OCI-LY7 (cell line): ENCODE results near the gene PLA2G2F. TPM values are rescaled to one million over a fixed set of nuclear protein-coding genes. Genes with fewer than 3 reads are reported as not detected.

Experiments used
- BruUV-seq: library from RNA; stranded (reverse); fragments of 400-500 nt; replicated peaks from 2 replicates; lab custom pipeline; 2021; lab: Mats Ljungman, UMichigan
- CTCF ChIA-PET: fragments of 300-600 bp; sonication (Branson Sonifier 250); formaldehyde crosslinking; loops from one replicate; lab custom pipeline; 2022; ENCODE audit warnings: antibody characterized with exemption; ENCODE audit not compliant: unreplicated experiment; lab: Charles Lee
- POLR2A ChIA-PET: fragments of 300-600 bp; sonication (Branson Sonifier 250); formaldehyde crosslinking; loops from one replicate; lab custom pipeline; 2022; ENCODE audit warnings: antibody characterized with exemption; lab: Charles Lee
- DNase-seq: peaks from one replicate; pipeline ENCODE4 v3.0.0-alpha.2; 2015; ENCODE audit warnings: low spot score
- H2AFZ ChIP-seq: fragments of 200-600 bp; sonication (generic), shearing (Covaris generic); 2 replicates; pipeline ENCODE4 v1.6.1; 2014; ENCODE audit warnings: mild to moderate bottlenecking, antibody characterized with exemption, low read length, moderate library complexity
- H3K27ac ChIP-seq: fragments of 200-600 bp; sonication (generic); 2 replicates; pipeline ENCODE4 v1.5.1; 2014; ENCODE audit warnings: mixed run types, low read depth, mild to moderate bottlenecking, moderate library complexity, low read length, inconsistent platforms; ENCODE audit not compliant: poor library complexity, severe bottlenecking
- H3K36me3 ChIP-seq: fragments of 200-600 bp; sonication (generic); 2 replicates; pipeline ENCODE4 v1.6.1; 2014; ENCODE audit warnings: mild to moderate bottlenecking, antibody characterized with exemption, low read length, moderate library complexity, mixed read lengths; ENCODE audit not compliant: insufficient read depth
- H3K4me1 ChIP-seq: fragments of 200-600 bp; sonication (generic); 2 replicates; pipeline ENCODE4 v1.5.1; 2014; ENCODE audit warnings: mild to moderate bottlenecking, low read length; ENCODE audit not compliant: insufficient read depth, poor library complexity, severe bottlenecking
- H3K4me2 ChIP-seq: fragments of 200-600 bp; sonication (generic); 2 replicates; pipeline ENCODE4 v1.6.1; 2014; ENCODE audit warnings: mild to moderate bottlenecking, low read length
- H3K4me3 ChIP-seq: fragments of 200-600 bp; sonication (generic); 2 replicates; pipeline ENCODE4 v1.5.1; 2014; ENCODE audit warnings: mild to moderate bottlenecking, low read depth, low read length; ENCODE audit not compliant: poor library complexity, severe bottlenecking
- H3K79me2 ChIP-seq: fragments of 200-600 bp; sonication (generic); 2 replicates; pipeline ENCODE4 v1.6.1; 2016; ENCODE audit warnings: low read depth, mild to moderate bottlenecking, low read length, moderate library complexity, mixed read lengths; ENCODE audit not compliant: insufficient read depth
- H3K9me2 ChIP-seq: fragments of 200-600 bp; sonication (generic); 2 replicates; pipeline ENCODE4 v1.6.1; 2016; ENCODE audit warnings: mild to moderate bottlenecking, low read length, mixed read lengths; ENCODE audit not compliant: insufficient read depth
- H3K9me3 ChIP-seq: fragments of 200-600 bp; sonication (generic); 2 replicates; pipeline ENCODE4 v1.6.1; 2014; ENCODE audit warnings: mild to moderate bottlenecking, mixed run types, low read length, mixed read lengths
- H4K20me1 ChIP-seq: fragments of 200-600 bp; sonication (generic); 2 replicates; pipeline ENCODE4 v1.6.1; 2014; ENCODE audit warnings: mild to moderate bottlenecking, antibody characterized with exemption, low read length, moderate library complexity, mixed read lengths; ENCODE audit not compliant: insufficient read depth
- CTCF ChIP-seq: fragments of 200-600 bp; sonication (generic); conservative IDR thresholded peaks from 2 replicates; pipeline ENCODE4 v1.5.1; 2014; ENCODE audit warnings: mild to moderate bottlenecking, antibody characterized with exemption, low read length, moderate library complexity, mixed read lengths
- EZH2phosphoT487 ChIP-seq: fragments of 200-600 bp; sonication (generic); IDR thresholded peaks from 2 replicates; pipeline ENCODE4 v1.6.1; 2018; ENCODE audit warnings: low read depth, borderline replicate concordance, mild to moderate bottlenecking, mixed run types, antibody characterized with exemption, low read length, moderate library complexity, mixed read lengths
- intact Hi-C: fragments of 100-400 bp; cut with micrococcal nuclease; formaldehyde crosslinking; loops from one replicate; pipeline ENCODE4 v1.10.0; 2022; ENCODE audit not compliant: unreplicated experiment
- total RNA-seq, 2 experiments: library from RNA; depleted of rRNA in 1 of 2; stranded (reverse); fragments of >200 nt in 1 of 2; shearing (Covaris generic) in 1 of 2; gene quantifications; 2 replicates each; pipeline ENCODE4 v1.2.3, GENCODE V29; 2014 to 2022

PLA2G2F gene
- total RNA-seq, 2 experiments from 2014 or later, result not detected

GRCh38 chr1:20151906-20152598, 12.9 kb downstream of the PLA2G2F start:
- peak overlapping the region; percentile 97 for H2AFZ ChIP-seq
- intact Hi-C loops, result loop anchor here (1.0 kb wide), 2 partner anchors 51 to 234 kb away; no protein-coding TSS in a partner anchor
- peak overlapping the region; percentile 64 for H3K4me3 ChIP-seq
- no peaks in the 10 kb centered on the region for H3K9me2 ChIP-seq
- H3K79me2 ChIP-seq, result no peaks in the 10 kb centered on the region
- CTCF ChIA-PET, result interaction anchor here (0.6 to 1.0 kb wide), 2 partner anchors 23 to 27 kb away, joined by 3 to 15 read pairs; no protein-coding TSS in a partner anchor
- peaks cover 5% of the 10 kb centered on the region for H3K4me1 ChIP-seq
- DNase-seq, result peak; percentile 90
- H4K20me1 ChIP-seq, result no peaks in the 10 kb centered on the region
- POLR2A ChIA-PET, result interaction anchor here (0.6 to 1.5 kb wide), 3 partner anchors 27 to 234 kb away, joined by 3 read pairs; no protein-coding TSS in a partner anchor
- H3K36me3 ChIP-seq, result no peaks in the 10 kb centered on the region
- no peaks in the 10 kb centered on the region for H3K9me3 ChIP-seq
- BruUV-seq, result no TSS peak
- H3K27ac ChIP-seq, result no peak overlapping the region
- TF ChIP-seq CTCF (peak; percentile 94), EZH2phosphoT487 (no peak)
- H3K4me2 ChIP-seq, result peak overlapping the region; percentile 75

- intact Hi-C loops, result loop anchor here (1.0 kb wide), 2 partner anchors 51 to 234 kb away; no protein-coding TSS in a partner anchor
- Histone ChIP-seq H3K4me2 (peak overlapping the region; percentile 75; the same call in 1 of the 2 replicates), H3K4me1 (peaks cover 5% of the 10 kb centered on the region), H3K27ac (no peak overlapping the region), H3K9me3 (no peaks in the 10 kb centered on the region), H3K79me2 (no peaks in the 10 kb centered on the region), H3K36me3 (no peaks in the 10 kb centered on the region), H4K20me1 (no peaks in the 10 kb centered on the region), H3K9me2 (no peaks in the 10 kb centered on the region), H3K4me3 (peak overlapping the region; percentile 64), H2AFZ (peak overlapping the region; percentile 97; the same call in 1 of the 2 replicates)
- no TSS peak for BruUV-seq
- ChIA-PET POLR2A (no interaction called here), CTCF (interaction anchor here (0.6 kb wide), 1 partner anchor 234 kb away, joined by 4 read pairs; no protein-coding TSS in a partner anchor)
- TF ChIP-seq EZH2phosphoT487, result no peak
- no peak; the same call in 1 of the 2 replicates for TF ChIP-seq CTCF
- DNase-seq, result no peak
Observed at GRCh38 chr1:20152599-20152930, 13.4 kb downstream of the PLA2G2F start.

- BruUV-seq, result no TSS peak
- H2AFZ ChIP-seq, result no peak overlapping the region
- ChIA-PET POLR2A (no interaction called here), CTCF (interaction anchor here (0.6 kb wide), 1 partner anchor 235 kb away, joined by 4 read pairs; no protein-coding TSS in a partner anchor)
- no peaks in the 10 kb centered on the region for H3K9me2 ChIP-seq
- no peaks in the 10 kb centered on the region for H3K36me3 ChIP-seq
- no peaks in the 10 kb centered on the region for H4K20me1 ChIP-seq
- TF ChIP-seq EZH2phosphoT487, result no peak
- H3K4me1 ChIP-seq, result peaks cover 5% of the 10 kb centered on the region
- H3K27ac ChIP-seq, result no peak overlapping the region
- no peak overlapping the region for H3K4me2 ChIP-seq
- no peaks in the 10 kb centered on the region for H3K79me2 ChIP-seq
- no peak overlapping the region for H3K4me3 ChIP-seq
- intact Hi-C loops, result loop anchor here (1.0 kb wide), 2 partner anchors 52 to 235 kb away; no protein-coding TSS in a partner anchor
- no peaks in the 10 kb centered on the region for H3K9me3 ChIP-seq
- DNase-seq, result no peak
Observed at GRCh38 chr1:20153000-20153418, 13.9 kb downstream of the PLA2G2F start.
